Esophagus squamous epithelium (tissue), 4 donors: ENCODE results near the gene HSF5.

Experiments
- CTCF ChIP-seq, 6 experiments: fragments of 450-650 bp in 4 of 6; fragments of 200-600 bp in 2 of 6; sonication (generic) in 2 of 6; IDR thresholded peaks; one replicate each; pipeline ENCODE4 v1.5.1; 2016 to 2019; ENCODE audit warnings: antibody characterized with exemption in 6 of 6, mild to moderate bottlenecking in 4 of 6, moderate library complexity in 4 of 6
- POLR2A ChIP-seq, 4 donors: fragments of 450-650 bp; IDR thresholded peaks; one replicate each; pipeline ENCODE4 v1.6.1; 2017; ENCODE audit warnings: antibody characterized with exemption in 4 of 4, mild to moderate bottlenecking in 4 of 4, moderate library complexity in 3 of 4

GRCh38 chr17:58508341-58509067 is 20.3 kb upstream of the HSF5 start:
- TF ChIP-seq CTCF (IDR thresholded peaks at IDR 0.05) (no peak), POLR2A (IDR thresholded peaks at IDR 0.05) (no peak)
